Astrocyte (in vitro differentiated cells and primary cell): ENCODE data around the gene TRIO. TPM values are rescaled to one million over a fixed set of nuclear protein-coding genes. Genes with fewer than 3 reads are reported as not detected.

Source experiments
- DNase-seq: peaks from one replicate; pipeline ENCODE4 v3.0.0-alpha.2; 2010; ENCODE audit warnings: low read depth
- FAIRE-seq: peaks from 2 replicates; lab custom pipeline; 2011; peaks lifted over from hg19 to GRCh38; lab: Jason Lieb, UNC
- H2AFZ ChIP-seq: 2 replicates; pipeline ENCODE4 v1.6.0; 2012; ENCODE audit warnings: low read depth, low read length, inconsistent platforms
- H3K27ac ChIP-seq: 2 replicates; pipeline ENCODE4 v1.5.1; 2011; ENCODE audit warnings: low read depth, low read length, inconsistent platforms
- H3K27me3 ChIP-seq: 2 replicates; pipeline ENCODE4 v1.6.0; 2011; ENCODE audit warnings: low read length, inconsistent platforms; ENCODE audit not compliant: insufficient read depth
- H3K36me3 ChIP-seq: 2 replicates; pipeline ENCODE4 v1.5.1; 2011; ENCODE audit warnings: low read length, inconsistent platforms; ENCODE audit not compliant: insufficient read depth
- H3K4me1 ChIP-seq: 2 replicates; pipeline ENCODE4 v1.5.1; 2011; ENCODE audit warnings: low read length, inconsistent platforms; ENCODE audit not compliant: insufficient read depth
- H3K4me2 ChIP-seq: 2 replicates; pipeline ENCODE4 v1.6.0; 2012; ENCODE audit warnings: low read length, inconsistent platforms
- H3K4me3 ChIP-seq: 2 replicates; pipeline ENCODE4 v1.5.1; 2011; ENCODE audit warnings: low read depth, mild to moderate bottlenecking, low read length, inconsistent platforms; ENCODE audit not compliant: insufficient read depth
- H3K79me2 ChIP-seq: 2 replicates; pipeline ENCODE4 v1.6.0; 2012; ENCODE audit warnings: mild to moderate bottlenecking, low read length, inconsistent platforms; ENCODE audit not compliant: insufficient read depth
- H3K9ac ChIP-seq: 2 replicates; pipeline ENCODE4 v1.6.0; 2012; ENCODE audit warnings: mild to moderate bottlenecking, low read length, inconsistent platforms
- H3K9me3 ChIP-seq: 2 replicates; pipeline ENCODE4 v1.5.1; 2012; ENCODE audit warnings: low read depth, mild to moderate bottlenecking, low read length, inconsistent platforms; ENCODE audit not compliant: insufficient read depth
- H4K20me1 ChIP-seq: 2 replicates; pipeline ENCODE4 v1.6.0; 2012; ENCODE audit warnings: low read length, inconsistent platforms; ENCODE audit not compliant: insufficient read depth
- H3K27ac Mint-ChIP-seq: one replicate; pipeline ENCODE4 v1.8.0; 2021; ENCODE audit warnings: mild to moderate bottlenecking, mixed read lengths; ENCODE audit not compliant: unreplicated experiment
- H3K27me3 Mint-ChIP-seq: one replicate; pipeline ENCODE4 v1.8.0; 2021; ENCODE audit warnings: low read depth, mixed read lengths; ENCODE audit not compliant: unreplicated experiment
- H3K36me3 Mint-ChIP-seq: one replicate; pipeline ENCODE4 v1.8.0; 2021; ENCODE audit warnings: low read depth, mixed read lengths; ENCODE audit not compliant: unreplicated experiment
- H3K4me1 Mint-ChIP-seq: one replicate; pipeline ENCODE4 v1.8.0; 2021; ENCODE audit warnings: low read depth, mixed read lengths; ENCODE audit not compliant: unreplicated experiment
- H3K4me3 Mint-ChIP-seq: one replicate; pipeline ENCODE4 v1.8.0; 2021; ENCODE audit warnings: mild to moderate bottlenecking, moderate library complexity, mixed read lengths; ENCODE audit not compliant: unreplicated experiment
- H3K9me3 Mint-ChIP-seq: one replicate; pipeline ENCODE4 v1.8.0; 2021; ENCODE audit warnings: mild to moderate bottlenecking, mixed read lengths; ENCODE audit not compliant: unreplicated experiment
- EZH2 ChIP-seq: IDR thresholded peaks from 2 replicates; pipeline ENCODE4 v1.6.1; 2012; ENCODE audit warnings: mild to moderate bottlenecking, low read length, inconsistent platforms; ENCODE audit not compliant: insufficient read depth
- total RNA-seq: library from RNA; stranded (reverse); gene quantifications from 2 replicates; pipeline ENCODE4 v1.2.1, GENCODE V29; 2021
- TF ChIP-seq, protein P1 (sequence below): IDR thresholded peaks from 2 replicates; pipeline ENCODE4 v1.5.1; 2011; ENCODE audit warnings: low read depth, mild to moderate bottlenecking, inconsistent platforms, low read length, moderate library complexity; ENCODE audit not compliant: insufficient read depth

TRIO gene
- total RNA-seq, 1 donor from 2014 or later = 347 TPM

DNA sequence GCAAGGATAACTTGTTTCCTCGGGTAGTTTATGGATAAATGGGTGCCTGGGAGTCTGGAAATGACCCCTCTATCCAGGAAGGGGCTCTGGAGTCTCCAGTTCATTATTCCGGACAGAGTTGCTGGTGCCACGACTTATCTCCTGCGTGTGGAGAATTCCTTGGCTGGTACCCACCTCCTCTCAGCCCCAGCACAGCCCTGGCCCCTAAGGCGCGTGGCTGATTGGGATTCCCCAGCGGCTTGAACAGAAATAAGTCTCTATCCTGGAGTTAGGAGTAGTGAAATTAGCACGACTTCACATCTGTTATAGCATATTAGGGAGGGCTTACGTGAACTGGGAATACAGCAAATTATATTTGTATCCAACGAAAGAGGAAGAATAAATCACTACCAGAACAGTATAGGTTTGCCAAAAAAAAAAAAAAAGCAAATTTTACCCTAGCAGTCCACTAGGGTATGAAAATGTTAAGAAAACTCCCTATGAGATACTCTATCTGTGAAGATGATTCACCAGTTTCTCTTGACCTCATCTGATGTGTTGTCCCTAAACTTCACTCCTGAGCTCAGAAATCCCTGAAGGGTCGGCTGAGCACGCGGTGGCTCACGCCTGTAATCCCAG, 265.9 kb downstream of the TRIO start:
- Histone ChIP-seq H3K36me3 (peaks cover 69% of the 10 kb centered on the region), H2AFZ (no peak overlapping the region), H3K9ac (no peak overlapping the region), H3K79me2 (peaks cover 64% of the 10 kb centered on the region), H3K27ac (peak overlapping the region; percentile 93), H3K4me3 (no peak overlapping the region), H3K4me2 (no peak overlapping the region), H4K20me1 (peaks cover 39% of the 10 kb centered on the region), H3K27me3 (no peaks in the 10 kb centered on the region), H3K9me3 (no peaks in the 10 kb centered on the region), H3K4me1 (peaks cover 67% of the 10 kb centered on the region)
- Mint-ChIP-seq H3K4me3 (no peak overlapping the region), H3K27me3 (no peaks in the 10 kb centered on the region), H3K4me1 (peaks cover 40% of the 10 kb centered on the region), H3K36me3 (peaks cover 24% of the 10 kb centered on the region), H3K27ac (peak overlapping the region; percentile 87), H3K9me3 (no peaks in the 10 kb centered on the region)
- no peak for FAIRE-seq
- TF ChIP-seq, protein P1, sequence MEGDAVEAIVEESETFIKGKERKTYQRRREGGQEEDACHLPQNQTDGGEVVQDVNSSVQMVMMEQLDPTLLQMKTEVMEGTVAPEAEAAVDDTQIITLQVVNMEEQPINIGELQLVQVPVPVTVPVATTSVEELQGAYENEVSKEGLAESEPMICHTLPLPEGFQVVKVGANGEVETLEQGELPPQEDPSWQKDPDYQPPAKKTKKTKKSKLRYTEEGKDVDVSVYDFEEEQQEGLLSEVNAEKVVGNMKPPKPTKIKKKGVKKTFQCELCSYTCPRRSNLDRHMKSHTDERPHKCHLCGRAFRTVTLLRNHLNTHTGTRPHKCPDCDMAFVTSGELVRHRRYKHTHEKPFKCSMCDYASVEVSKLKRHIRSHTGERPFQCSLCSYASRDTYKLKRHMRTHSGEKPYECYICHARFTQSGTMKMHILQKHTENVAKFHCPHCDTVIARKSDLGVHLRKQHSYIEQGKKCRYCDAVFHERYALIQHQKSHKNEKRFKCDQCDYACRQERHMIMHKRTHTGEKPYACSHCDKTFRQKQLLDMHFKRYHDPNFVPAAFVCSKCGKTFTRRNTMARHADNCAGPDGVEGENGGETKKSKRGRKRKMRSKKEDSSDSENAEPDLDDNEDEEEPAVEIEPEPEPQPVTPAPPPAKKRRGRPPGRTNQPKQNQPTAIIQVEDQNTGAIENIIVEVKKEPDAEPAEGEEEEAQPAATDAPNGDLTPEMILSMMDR = no peak
- no peak for TF ChIP-seq EZH2
- no peak for DNase-seq

DNA sequence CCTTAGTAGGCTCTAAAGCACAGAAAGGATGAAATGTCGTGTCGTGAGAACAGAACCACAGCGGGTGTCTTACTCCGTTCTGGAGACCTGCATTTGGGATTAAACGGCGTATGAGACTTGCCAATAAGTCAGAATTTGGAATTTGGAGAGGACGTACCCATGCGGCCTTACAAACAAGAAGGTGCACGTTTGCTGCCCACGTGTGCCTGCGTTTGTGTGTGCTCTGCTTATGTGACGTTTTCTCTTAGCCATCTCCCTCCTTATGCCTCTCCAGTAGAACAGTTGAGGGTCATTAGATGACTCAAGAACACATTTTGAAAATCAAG, 266.9 kb downstream of the TRIO start:
- no peaks in the 10 kb centered on the region for H3K9me3 Mint-ChIP-seq
- peaks cover 73% of the 10 kb centered on the region for H3K79me2 ChIP-seq
- H3K4me3 Mint-ChIP-seq = no peak overlapping the region
- no peak overlapping the region for H3K27ac Mint-ChIP-seq
- H2AFZ ChIP-seq = no peak overlapping the region
- H3K4me2 ChIP-seq = no peak overlapping the region
- no peak overlapping the region for H3K4me3 ChIP-seq
- no peaks in the 10 kb centered on the region for H3K27me3 Mint-ChIP-seq
- H3K27ac ChIP-seq = no peak overlapping the region
- TF ChIP-seq, protein P1 = no peak
- TF ChIP-seq EZH2 = no peak
- peaks cover 24% of the 10 kb centered on the region for H3K36me3 Mint-ChIP-seq
- H3K4me1 ChIP-seq = peaks cover 67% of the 10 kb centered on the region
- no peaks in the 10 kb centered on the region for H3K27me3 ChIP-seq
- H3K36me3 ChIP-seq = peaks cover 78% of the 10 kb centered on the region
- no peaks in the 10 kb centered on the region for H3K9me3 ChIP-seq
- no peak for DNase-seq
- peaks cover 40% of the 10 kb centered on the region for H4K20me1 ChIP-seq
- H3K9ac ChIP-seq = no peak overlapping the region
- FAIRE-seq = no peak
- peaks cover 32% of the 10 kb centered on the region for H3K4me1 Mint-ChIP-seq
